Endothelial cell of umbilical vein (primary cell): ENCODE results near the gene GPAT3.

ENCODE experiments used
- CTCF ChIP-seq, 2 donors: IDR thresholded peaks; 1 replicate in 1 of 2; 2 replicates in 1 of 2; pipeline ENCODE4 v1.5.1; 2011; ENCODE audit warnings: low read length in 2 of 2, mild to moderate bottlenecking in 2 of 2, moderate library complexity in 2 of 2, control low read depth in 1 of 2, inconsistent platforms in 1 of 2, low read depth in 1 of 2; ENCODE audit not compliant: insufficient read depth in 1 of 2; ENCODE audit errors: extremely low read depth in 1 of 2
- MAX ChIP-seq: IDR thresholded peaks from 2 replicates; pipeline ENCODE4 v1.6.1; 2011; ENCODE audit not compliant: insufficient read depth, insufficient read length
- POLR2AphosphoS5 ChIP-seq: IDR thresholded peaks from 2 replicates; pipeline ENCODE4 v1.6.1; 2012; ENCODE audit warnings: low read depth, mild to moderate bottlenecking, control low read depth, low read length, moderate library complexity; ENCODE audit not compliant: insufficient read depth

- TF ChIP-seq POLR2AphosphoS5 (no peak), CTCF (IDR thresholded peaks at IDR 0.05; ENCODE audit: extremely low read depth in 1 of 2, insufficient read depth in 1 of 2, low read depth in 1 of 2, low read length in 2 of 2) (no peak), MAX (no peak)
These were observed 110.8 kb downstream of the GPAT3 start for GRCh38 chr4:83646538-83647239.
